HG02642 (cell line): ENCODE data around the gene ST3GAL2.

Experiments used
- ATAC-seq: cut with Tn5 transposase; IDR thresholded peaks from one replicate; pipeline ENCODE4 v1.9.1; 2021; ENCODE audit warnings: mild to moderate bottlenecking; ENCODE audit not compliant: unreplicated experiment, poor library complexity

The ST3GAL2 gene

GRCh38 chr16:70438969-70439862 is at the start of gene ST3GAL2:
TSS of gene ST3GAL2 (minus strand) at chr16:70439100. CDS start at chr16:70398530, 40,570 bp downstream.
- peak; percentile 83 for ATAC-seq

GRCh38 chr16:70484867-70485266 is 46.0 kb upstream of the ST3GAL2 start:
- ATAC-seq, result no peak

- no peak for ATAC-seq
Measured at GRCh38 chr16:70483426-70483825, 44.5 kb upstream of the ST3GAL2 start.

- no peak for ATAC-seq
Measured at GRCh38 chr16:70482624-70483023, 43.7 kb upstream of the ST3GAL2 start.

GRCh38 chr16:70481929-70482536 is 43.1 kb upstream of the ST3GAL2 start:
- ATAC-seq, result no peak

- ATAC-seq, result no peak
Measured at GRCh38 chr16:70480127-70481105, 41.5 kb upstream of the ST3GAL2 start.

GRCh38 chr16:70478912-70479341 is 40.0 kb upstream of the ST3GAL2 start:
- ATAC-seq, result no peak

- no peak for ATAC-seq
Measured at GRCh38 chr16:70478169-70478568, 39.3 kb upstream of the ST3GAL2 start.

GRCh38 chr16:70476272-70477020 is 37.5 kb upstream of the ST3GAL2 start:
- peak; percentile 80 for ATAC-seq

GRCh38 chr16:70475054-70475871 is 36.4 kb upstream of the ST3GAL2 start:
- ATAC-seq, result no peak

- no peak for ATAC-seq
Measured at GRCh38 chr16:70474320-70475053, 35.6 kb upstream of the ST3GAL2 start.

GRCh38 chr16:70473446-70474319 is 34.8 kb upstream of the ST3GAL2 start:
- ATAC-seq, result no peak

- no peak for ATAC-seq
Measured at GRCh38 chr16:70472786-70473433, 34.0 kb upstream of the ST3GAL2 start.

- ATAC-seq, result no peak
Measured at GRCh38 chr16:70470927-70471341, 32.0 kb upstream of the ST3GAL2 start.

GRCh38 chr16:70470141-70470926 is 31.4 kb upstream of the ST3GAL2 start:
- ATAC-seq, result no peak
